ENCODE data around the gene MYOZ3. TPM values are rescaled to one million over a fixed set of nuclear protein-coding genes. Genes with fewer than 3 reads are reported as not detected.

MYOZ3 gene
- total RNA-seq, 1 donor from 2014 or later, result 2.9 TPM

GRCh38 chr5:150659360-150660107, 1.5 kb upstream of the MYOZ3 start:
- peaks cover 22% of the 10 kb centered on the region for H3K27me3 Mint-ChIP-seq
- H3K27ac Mint-ChIP-seq, result no peak overlapping the region
- no peak overlapping the region for H3K4me3 Mint-ChIP-seq (ENCODE audit: low read depth)
- TF ChIP-seq CTCF (IDR thresholded peaks at IDR 0.05; ENCODE audit: unreplicated experiment), result no peak
- peaks cover 4% of the 10 kb centered on the region for H3K4me1 Mint-ChIP-seq (ENCODE audit: low read depth)
- no peaks in the 10 kb centered on the region for H3K9me3 Mint-ChIP-seq (ENCODE audit: low read depth)
- no peaks in the 10 kb centered on the region for H3K36me3 Mint-ChIP-seq (ENCODE audit: insufficient read depth)
- DNase-seq (ENCODE audit: low spot score, unreplicated experiment), result no peak

- H3K4me1 Mint-ChIP-seq (ENCODE audit: low read depth), result peaks cover 4% of the 10 kb centered on the region
- peaks cover 22% of the 10 kb centered on the region for H3K27me3 Mint-ChIP-seq
- no peaks in the 10 kb centered on the region for H3K9me3 Mint-ChIP-seq (ENCODE audit: low read depth)
- H3K4me3 Mint-ChIP-seq (ENCODE audit: low read depth), result no peak overlapping the region
- no peak overlapping the region for H3K27ac Mint-ChIP-seq
- DNase-seq (ENCODE audit: low spot score, unreplicated experiment), result no peak
- no peaks in the 10 kb centered on the region for H3K36me3 Mint-ChIP-seq (ENCODE audit: insufficient read depth)
- TF ChIP-seq CTCF (IDR thresholded peaks at IDR 0.05; ENCODE audit: unreplicated experiment), result no peak
Observed at GRCh38 chr5:150660108-150660831, 781 bp upstream of the MYOZ3 start.

DNA sequence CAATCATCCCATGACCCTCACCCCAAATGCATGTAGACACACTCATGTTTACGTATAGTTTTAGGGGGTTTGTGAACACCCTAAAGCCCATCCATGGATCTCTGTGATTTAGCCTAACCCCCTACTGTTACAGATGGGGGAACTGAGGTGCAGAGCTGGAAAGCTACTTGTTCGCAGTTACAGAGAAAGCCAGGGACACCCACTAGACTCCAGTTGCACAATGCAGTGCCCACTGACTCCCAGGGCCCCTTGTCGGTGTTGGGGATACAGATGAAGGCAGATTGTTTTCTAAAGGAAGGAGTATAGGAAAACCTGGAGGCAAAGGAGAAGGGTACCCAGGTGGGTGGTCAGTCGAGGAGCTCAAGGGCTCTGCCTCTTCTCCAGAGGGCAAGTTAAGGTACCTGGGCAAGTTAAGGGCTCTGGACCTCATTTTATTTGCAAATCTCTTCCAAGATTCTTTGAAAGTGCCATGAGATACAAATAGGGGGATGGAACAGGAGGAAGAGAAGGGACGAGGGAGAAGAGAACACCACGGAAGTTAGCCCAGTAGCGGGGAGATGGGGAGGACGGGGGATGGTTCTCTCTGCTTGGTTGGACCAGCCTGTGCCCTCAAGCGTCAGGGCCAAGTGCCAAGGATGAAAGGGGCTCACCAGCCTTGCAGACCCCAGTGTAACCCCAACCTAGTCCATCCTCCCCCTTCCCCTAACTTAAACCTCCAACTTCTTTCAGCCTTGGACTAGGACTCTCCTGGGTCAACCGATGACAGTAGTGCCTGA, 958 bp downstream of the MYOZ3 start:
- Mint-ChIP-seq H3K4me3 (ENCODE audit: low read depth) (no peak overlapping the region), H3K27me3 (peaks cover 19% of the 10 kb centered on the region), H3K9me3 (ENCODE audit: low read depth) (no peaks in the 10 kb centered on the region), H3K36me3 (ENCODE audit: insufficient read depth) (no peaks in the 10 kb centered on the region), H3K27ac (no peak overlapping the region), H3K4me1 (ENCODE audit: low read depth) (peaks cover 3% of the 10 kb centered on the region)
- no peak for DNase-seq (ENCODE audit: low spot score, unreplicated experiment)
- TF ChIP-seq CTCF (IDR thresholded peaks at IDR 0.05; ENCODE audit: unreplicated experiment), result no peak

DNA sequence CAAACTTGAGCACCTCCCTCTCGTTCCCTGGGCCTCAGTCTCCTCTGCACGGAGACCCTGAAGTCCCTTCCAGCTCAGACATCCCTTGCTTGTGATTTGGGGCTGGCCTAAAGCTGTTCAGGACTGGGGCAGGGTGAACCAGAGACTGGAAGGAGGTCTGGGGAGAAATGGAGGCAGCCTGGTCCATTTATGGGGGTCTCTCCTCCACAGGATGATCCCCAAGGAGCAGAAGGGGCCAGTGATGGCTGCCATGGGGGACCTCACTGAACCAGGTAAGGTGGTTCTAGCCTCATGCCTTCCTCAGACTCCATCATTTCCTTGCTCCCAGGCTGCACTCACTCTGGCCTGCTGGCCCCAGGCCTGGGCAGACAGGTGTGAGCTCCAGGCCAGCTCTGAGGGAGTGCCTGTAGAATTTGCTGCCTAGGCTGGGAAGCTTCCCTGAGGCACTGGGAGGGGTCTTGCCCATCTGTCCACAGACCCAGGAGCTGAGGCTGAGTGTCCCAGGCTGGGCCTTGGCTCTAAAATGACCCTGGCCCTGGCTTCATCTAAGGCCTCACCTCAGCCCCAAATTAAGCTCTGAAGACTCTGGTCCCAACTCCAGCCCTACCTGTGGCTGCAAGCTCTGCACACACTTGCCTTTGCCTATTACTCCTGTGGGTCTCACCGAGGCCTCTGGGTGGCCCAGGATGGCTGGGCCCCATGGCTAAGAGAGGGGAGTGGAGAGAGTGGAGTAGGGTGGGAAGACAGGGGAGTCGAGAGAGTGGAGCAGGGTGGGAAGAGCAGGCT, 1.9 kb downstream of the MYOZ3 start:
- peaks cover 19% of the 10 kb centered on the region for H3K27me3 Mint-ChIP-seq
- no peak for DNase-seq (ENCODE audit: low spot score, unreplicated experiment)
- H3K36me3 Mint-ChIP-seq (ENCODE audit: insufficient read depth), result no peaks in the 10 kb centered on the region
- no peak overlapping the region for H3K4me3 Mint-ChIP-seq (ENCODE audit: low read depth)
- no peak overlapping the region for H3K27ac Mint-ChIP-seq
- peaks cover 3% of the 10 kb centered on the region for H3K4me1 Mint-ChIP-seq (ENCODE audit: low read depth)
- H3K9me3 Mint-ChIP-seq (ENCODE audit: low read depth), result no peaks in the 10 kb centered on the region
- TF ChIP-seq CTCF (IDR thresholded peaks at IDR 0.05; ENCODE audit: unreplicated experiment), result no peak
